Frontal cortex (tissue), 4 donors: ENCODE measurements around the gene HNRNPA1. TPM values are rescaled to one million over a fixed set of nuclear protein-coding genes. Genes with fewer than 3 reads are reported as not detected.

ENCODE experiments used
- DNase-seq, 2 donors: peaks; one replicate each; pipeline ENCODE4 v3.0.0; 2012; ENCODE audit warnings: low spot score in 2 of 2
- FAIRE-seq: peaks from 2 replicates; lab custom pipeline; 2012; peaks lifted over from hg19 to GRCh38; lab: Jason Lieb, UNC
- small RNA-seq: library from RNA; depleted of rRNA; stranded (forward); fragments of <200 nt; gene quantifications from one replicate; pipeline ENCODE3, GENCODE V24; 2014
- total RNA-seq: library from RNA; depleted of rRNA; stranded (reverse); fragments of >200 nt; gene quantifications from one replicate; pipeline ENCODE4 v1.2.3, GENCODE V29; 2014
- donor health status: control.
- donor health status: control.
- donor health status: control.

HNRNPA1 gene
- total RNA-seq, 1 donor from 2014 or later, result 679 TPM

DNA sequence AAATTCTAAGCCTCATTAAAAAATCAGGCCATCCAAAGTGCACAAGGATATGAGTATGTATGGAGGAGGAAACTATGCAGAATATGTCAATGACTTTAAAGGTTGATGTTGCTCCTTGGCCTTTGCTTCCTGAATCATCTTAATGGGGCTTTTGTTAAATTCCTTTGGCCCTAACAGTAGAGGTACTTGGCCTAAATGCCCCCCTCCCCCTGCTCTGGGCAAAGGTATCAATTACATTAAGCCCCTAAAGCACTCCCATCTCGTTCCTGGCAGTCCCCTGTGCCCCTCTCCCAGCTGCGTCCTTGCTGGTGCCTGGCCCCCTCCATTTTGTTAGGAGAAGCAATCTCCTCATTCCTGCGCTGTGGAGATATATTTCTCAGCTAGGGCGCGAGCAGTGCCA lies 49.2 kb downstream of the HNRNPA1 start:
- DNase-seq (no peak), FAIRE-seq (no peak)

DNA sequence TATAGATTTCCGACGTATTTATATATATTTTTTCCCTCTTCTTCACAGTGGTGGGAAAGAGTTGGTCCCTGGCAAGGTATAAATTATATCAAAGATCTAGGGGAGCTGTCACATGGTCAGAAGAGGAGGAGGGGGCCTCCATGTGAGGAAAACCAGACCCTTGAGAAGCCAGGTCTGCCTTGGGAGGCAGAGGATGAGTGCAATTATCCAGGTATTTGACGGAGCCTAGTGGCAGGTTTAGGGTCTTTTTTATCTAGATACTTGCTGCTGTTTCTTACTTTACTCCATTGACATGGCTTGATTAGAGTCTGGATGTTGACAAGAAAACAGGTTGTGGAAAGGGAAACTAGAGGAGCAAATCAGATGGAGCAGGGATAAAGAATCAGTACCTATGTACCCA lies 49.9 kb downstream of the HNRNPA1 start:
- no peak for FAIRE-seq
- DNase-seq, result no peak

DNA sequence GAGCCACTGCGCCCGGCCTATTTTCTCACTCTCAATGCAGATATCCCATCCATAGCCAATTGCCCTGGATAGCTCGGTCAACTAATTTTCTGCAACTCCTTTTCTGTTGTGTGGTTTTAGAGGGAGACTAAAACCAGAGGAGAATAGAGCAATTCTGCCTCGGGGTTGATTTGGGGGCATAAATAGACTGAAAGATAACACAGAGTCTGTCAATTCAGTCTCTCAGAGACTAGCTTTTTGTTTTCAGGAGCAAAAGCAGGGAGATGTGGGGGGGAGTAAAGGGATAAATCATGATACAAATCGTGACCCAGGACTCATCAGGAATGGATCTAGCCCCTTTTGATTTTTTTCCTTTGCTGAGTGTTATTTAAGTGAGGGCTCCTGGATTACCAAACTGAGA lies 50.9 kb downstream of the HNRNPA1 start:
- no peak for FAIRE-seq
- no peak for DNase-seq

- DNase-seq, result no peak
- no peak for FAIRE-seq
Measured at GRCh38 chr12:54333420-54334034, 53.0 kb downstream of the HNRNPA1 start.

Small RNAs within 50 kb of the gene (small RNA-seq; reads per million reads assigned to genes)
- gene RN7SL390P (not detected), gene RNU6-950P (not detected)

Other genes with a start within 250 kb of the HNRNPA1 start
- not detected for gene HOXC5, start 247.7 kb upstream of the HNRNPA1 start, total RNA-seq
- not detected for gene HOXC4, start 226.9 kb upstream of the HNRNPA1 start, total RNA-seq
- gene SMUG1, start 91.7 kb upstream of the HNRNPA1 start, total RNA-seq, result 46.9 TPM
- gene CBX5, start 604 bp upstream of the HNRNPA1 start, total RNA-seq, result 83.2 TPM
- 0.82 TPM for gene NFE2, start 20.3 kb downstream of the HNRNPA1 start, total RNA-seq
- 59.9 TPM for gene COPZ1, start 44.4 kb downstream of the HNRNPA1 start, total RNA-seq
- gene GPR84, start 83.8 kb downstream of the HNRNPA1 start, total RNA-seq, result not detected
- gene ZNF385A, start 104.0 kb downstream of the HNRNPA1 start, total RNA-seq, result 1.2 TPM
- gene ITGA5, start 138.5 kb downstream of the HNRNPA1 start, total RNA-seq, result 3.7 TPM
- not detected for gene GTSF1, start 192.9 kb downstream of the HNRNPA1 start, total RNA-seq
- 2.4 TPM for gene NCKAP1L, start 217.0 kb downstream of the HNRNPA1 start, total RNA-seq